AG04450 (cell line): Measurements from ENCODE around the gene FBXO11. TPM values are rescaled to one million over a fixed set of nuclear protein-coding genes. Genes with fewer than 3 reads are reported as not detected.

ENCODE experiments used
- CTCF ChIA-PET: fragments of 300-600, 350-600 bp; formaldehyde crosslinking; extraction: SDS; loops from one replicate; lab custom pipeline; 2022; ENCODE audit warnings: antibody characterized with exemption, inconsistent platforms; lab: Charles Lee
- POLR2A ChIA-PET: fragments of 350-600 bp; formaldehyde crosslinking; extraction: SDS; loops from one replicate; lab custom pipeline; 2021; ENCODE audit warnings: antibody characterized with exemption, inconsistent platforms; lab: Yijun Ruan, JAX
- DNase-seq: peaks from one replicate; pipeline ENCODE4 v3.0.0-alpha.2; 2011; ENCODE audit warnings: low read depth, low spot score
- H3K27ac ChIP-seq: one replicate; pipeline ENCODE4 v1.5.1; 2012; ENCODE audit warnings: low read depth, low read length, control low read depth
- H3K27me3 ChIP-seq: one replicate; pipeline ENCODE4 v1.6.0; 2012; ENCODE audit warnings: low read length; ENCODE audit not compliant: control insufficient read depth, insufficient read depth
- H3K4me3 ChIP-seq: 2 replicates; pipeline ENCODE4 v1.5.1; 2011; ENCODE audit warnings: mild to moderate bottlenecking, low read depth, low read length, control low read depth
- H3K9me3 ChIP-seq: 2 replicates; pipeline ENCODE4 v1.5.1; 2012; ENCODE audit warnings: low read length; ENCODE audit not compliant: control insufficient read depth, insufficient read depth
- CTCF ChIP-seq: IDR thresholded peaks from 2 replicates; pipeline ENCODE4 v1.5.1; 2011; ENCODE audit warnings: low read depth, low read length, control low read depth, inconsistent platforms
- polyA plus RNA-seq: library from polyadenylated mRNA; depleted of rRNA; stranded (reverse); fragments of >200 nt; gene quantifications from 2 replicates; pipeline ENCODE4 v1.2.3, GENCODE V29; 2011

The FBXO11 gene
- polyA plus RNA-seq, 1 experiment: 55.9 TPM

GRCh38 chr2:47941936-47942335 is 35.6 kb upstream of the FBXO11 start:
- TF ChIP-seq CTCF: no peak
- POLR2A ChIA-PET: no interaction called here
- no peak for DNase-seq
- no peak overlapping the region for H3K27ac ChIP-seq
- H3K4me3 ChIP-seq: no peak overlapping the region
- no peaks in the 10 kb centered on the region for H3K9me3 ChIP-seq
- H3K27me3 ChIP-seq: no peaks in the 10 kb centered on the region
- CTCF ChIA-PET: no interaction called here

GRCh38 chr2:47937677-47938076 is 31.4 kb upstream of the FBXO11 start:
- Histone ChIP-seq H3K4me3 (no peak overlapping the region), H3K9me3 (no peaks in the 10 kb centered on the region), H3K27ac (no peak overlapping the region), H3K27me3 (no peaks in the 10 kb centered on the region)
- no peak for DNase-seq
- ChIA-PET POLR2A (no interaction called here), CTCF (no interaction called here)
- no peak for TF ChIP-seq CTCF

- no peak for TF ChIP-seq CTCF
- no peak for DNase-seq
- POLR2A ChIA-PET: no interaction called here
- no peaks in the 10 kb centered on the region for H3K27me3 ChIP-seq
- no peak overlapping the region for H3K27ac ChIP-seq
- CTCF ChIA-PET: interaction anchor here (0.6 kb wide), 1 partner anchor 74 kb away, joined by 4 read pairs; no protein-coding TSS in a partner anchor
- no peaks in the 10 kb centered on the region for H3K9me3 ChIP-seq
- no peak overlapping the region for H3K4me3 ChIP-seq
Observed at GRCh38 chr2:47935071-47935470, 28.8 kb upstream of the FBXO11 start.

- no peak for TF ChIP-seq CTCF
- CTCF ChIA-PET: no interaction called here
Observed at GRCh38 chr2:47918043-47918442, 11.7 kb upstream of the FBXO11 start.

DNA sequence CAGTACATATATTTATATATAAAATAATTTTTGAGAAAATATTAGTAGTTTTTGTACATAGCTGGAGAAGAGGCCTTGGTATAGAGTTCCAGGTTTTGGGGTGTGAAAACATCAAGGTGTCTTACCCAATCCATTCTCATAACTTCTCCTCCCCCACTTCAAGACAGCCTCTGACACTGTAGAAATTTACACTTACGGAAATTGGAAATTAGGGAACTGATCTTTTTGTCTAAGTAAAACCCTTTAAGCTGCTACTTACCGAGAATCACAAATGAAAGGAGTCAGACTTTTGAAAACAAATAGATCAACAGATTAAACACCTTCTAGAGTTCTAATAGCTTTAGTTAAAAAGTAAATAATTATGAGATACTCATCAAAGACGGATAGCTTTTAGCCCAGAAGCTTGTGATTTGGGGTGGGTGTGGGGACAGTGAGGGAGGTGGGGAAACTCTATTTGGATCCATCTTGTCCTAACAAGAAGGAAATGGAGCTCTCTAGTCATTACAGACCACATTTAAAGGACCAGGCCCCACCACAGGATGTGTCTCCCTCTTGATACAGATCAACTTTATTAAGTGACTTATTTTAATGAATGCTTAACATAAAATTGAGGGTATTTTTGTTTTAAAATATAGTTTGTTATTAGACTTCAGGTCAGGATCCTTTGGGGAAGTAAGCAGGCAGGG is 11.1 kb upstream of the FBXO11 start:
- no peak for DNase-seq
- POLR2A ChIA-PET: no interaction called here
- CTCF ChIA-PET: interaction anchor here (0.6 to 3.1 kb wide), 2 partner anchors 10 to 30 kb away, joined by 3 to 11 read pairs; partner anchors contain the start of gene FBXO11
- TF ChIP-seq CTCF: no peak
- Histone ChIP-seq H3K27ac (no peak overlapping the region), H3K4me3 (no peak overlapping the region), H3K27me3 (peaks cover 2% of the 10 kb centered on the region), H3K9me3 (no peaks in the 10 kb centered on the region)

More at GRCh38 chr2:47918043-47918442, 11.7 kb upstream of the FBXO11 start:
- Histone ChIP-seq H3K27ac (no peak overlapping the region), H3K4me3 (no peak overlapping the region), H3K27me3 (peaks cover 2% of the 10 kb centered on the region), H3K9me3 (no peaks in the 10 kb centered on the region)
- POLR2A ChIA-PET: no interaction called here
- no peak for DNase-seq
